A673 (cell line): ENCODE results near the gene HLA-B.

Experiments
- EZH2 ChIP-seq: fragments of 200-600 bp; sonication (generic); IDR thresholded peaks from 2 replicates; pipeline ENCODE4 v1.6.1; 2017; ENCODE audit warnings: borderline replicate concordance, low read depth, mild to moderate bottlenecking, mixed read lengths, antibody characterized with exemption, low read length; ENCODE audit not compliant: poor library complexity, severe bottlenecking
- TF ChIP-seq, protein P1 (sequence below): fragments of 300-800, 200-600 bp; sonication (generic); conservative IDR thresholded peaks from 2 replicates; pipeline ENCODE4 v1.5.1; 2017; ENCODE audit warnings: low read depth, mild to moderate bottlenecking, antibody characterized with exemption, low read length, moderate library complexity, mixed read lengths

DNA sequence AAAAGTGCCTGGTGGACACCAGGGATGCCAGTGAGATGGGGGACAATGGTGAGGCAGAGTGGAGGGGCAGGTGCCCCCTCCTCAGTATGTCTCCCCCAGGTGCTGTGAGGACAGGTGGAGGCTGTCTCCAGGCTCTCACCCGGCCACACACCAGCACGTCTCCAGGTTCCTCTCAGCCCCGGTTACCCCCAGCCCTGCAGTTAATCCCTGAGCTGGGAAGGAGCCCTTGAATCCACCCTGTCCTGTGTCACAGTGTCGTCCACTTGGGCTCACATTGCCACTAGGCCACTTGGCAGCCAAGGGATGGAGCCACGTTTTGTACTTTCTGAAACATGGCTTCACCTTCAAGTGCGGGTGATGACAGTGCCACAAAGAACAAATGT is 21.7 kb upstream of the HLA-B start:
- TF ChIP-seq EZH2, result no peak
- TF ChIP-seq, protein P1, sequence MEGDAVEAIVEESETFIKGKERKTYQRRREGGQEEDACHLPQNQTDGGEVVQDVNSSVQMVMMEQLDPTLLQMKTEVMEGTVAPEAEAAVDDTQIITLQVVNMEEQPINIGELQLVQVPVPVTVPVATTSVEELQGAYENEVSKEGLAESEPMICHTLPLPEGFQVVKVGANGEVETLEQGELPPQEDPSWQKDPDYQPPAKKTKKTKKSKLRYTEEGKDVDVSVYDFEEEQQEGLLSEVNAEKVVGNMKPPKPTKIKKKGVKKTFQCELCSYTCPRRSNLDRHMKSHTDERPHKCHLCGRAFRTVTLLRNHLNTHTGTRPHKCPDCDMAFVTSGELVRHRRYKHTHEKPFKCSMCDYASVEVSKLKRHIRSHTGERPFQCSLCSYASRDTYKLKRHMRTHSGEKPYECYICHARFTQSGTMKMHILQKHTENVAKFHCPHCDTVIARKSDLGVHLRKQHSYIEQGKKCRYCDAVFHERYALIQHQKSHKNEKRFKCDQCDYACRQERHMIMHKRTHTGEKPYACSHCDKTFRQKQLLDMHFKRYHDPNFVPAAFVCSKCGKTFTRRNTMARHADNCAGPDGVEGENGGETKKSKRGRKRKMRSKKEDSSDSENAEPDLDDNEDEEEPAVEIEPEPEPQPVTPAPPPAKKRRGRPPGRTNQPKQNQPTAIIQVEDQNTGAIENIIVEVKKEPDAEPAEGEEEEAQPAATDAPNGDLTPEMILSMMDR, result no peak
